HepG2 (cell line): ENCODE measurements around the gene SENP7. TPM values are rescaled to one million over a fixed set of nuclear protein-coding genes. Genes with fewer than 3 reads are reported as not detected.
A peak's percentile ranks its signal among the peaks of the same experiment; 100 is the strongest.

ENCODE experiments used
- AKAP8 ChIP-seq: sonication (generic); formaldehyde crosslinking; IDR thresholded peaks from 2 replicates; pipeline ENCODE4 v1.5.1; 2020; ENCODE audit warnings: mild to moderate bottlenecking, missing genetic modification reagents
- ARHGAP35 ChIP-seq: sonication (generic); formaldehyde crosslinking; IDR thresholded peaks from 2 replicates; pipeline ENCODE4 v1.9.0; 2022; ENCODE audit warnings: mild to moderate bottlenecking, inconsistent platforms, moderate library complexity, missing genetic modification reagents, borderline replicate concordance
- ATM ChIP-seq: fragments of 450-650 bp; IDR thresholded peaks from 2 replicates; pipeline ENCODE4 v1.7.1; 2017; ENCODE audit warnings: mild to moderate bottlenecking, borderline replicate concordance
- CEBPG ChIP-seq: IDR thresholded peaks from 2 replicates; pipeline ENCODE4 v1.6.1; 2016
- LBX2 ChIP-seq: sonication (generic); formaldehyde crosslinking; IDR thresholded peaks from 2 replicates; pipeline ENCODE4 v1.5.0; 2020; ENCODE audit warnings: missing genetic modification reagents, mild to moderate bottlenecking, borderline replicate concordance
- MEIS2 ChIP-seq: sonication (generic); formaldehyde crosslinking; IDR thresholded peaks from 2 replicates; pipeline ENCODE4 v1.9.0; 2021; ENCODE audit warnings: mild to moderate bottlenecking, missing genetic modification reagents
- MIER2 ChIP-seq: IDR thresholded peaks from 2 replicates; pipeline ENCODE4 v1.6.1; 2016; ENCODE audit warnings: missing biosample characterization, missing genetic modification reagents
- MIER3 ChIP-seq: IDR thresholded peaks from 2 replicates; pipeline ENCODE4 v1.6.1; 2016; ENCODE audit warnings: missing compliant biosample characterization, borderline replicate concordance
- NCOA2 ChIP-seq: sonication (generic); formaldehyde crosslinking; IDR thresholded peaks from 2 replicates; pipeline ENCODE4 v1.8.0; 2022; ENCODE audit warnings: inconsistent platforms
- NR2F1 ChIP-seq, 2 experiments: fragments of 450-650 bp in 1 of 2; formaldehyde crosslinking in 1 of 2; IDR thresholded peaks; 2 replicates each; pipeline versions ENCODE4 v1.5.0 to v1.6.1; 2016 to 2020; ENCODE audit warnings: mild to moderate bottlenecking in 1 of 2, missing compliant biosample characterization in 1 of 2, missing genetic modification reagents in 1 of 2, moderate library complexity in 1 of 2
- RBFOX2 ChIP-seq: fragments of 200-400 bp; formaldehyde crosslinking; IDR thresholded peaks from 2 replicates; pipeline ENCODE4 v1.6.1; 2017; ENCODE audit warnings: low read depth, mild to moderate bottlenecking, low read length
- RBM22 ChIP-seq: fragments of 200-400 bp; formaldehyde crosslinking; optimal IDR thresholded peaks from 2 replicates; pipeline ENCODE3; 2017; ENCODE audit warnings: mild to moderate bottlenecking, low read length, moderate library complexity
- RELA ChIP-seq: sonication (generic); formaldehyde crosslinking; IDR thresholded peaks from 2 replicates; pipeline ENCODE4 v1.4.0; 2020; ENCODE audit warnings: missing genetic modification reagents
- RFX1 ChIP-seq: fragments of 450-650 bp; IDR thresholded peaks from 2 replicates; pipeline ENCODE4 v1.6.1; 2017
- SMARCE1 ChIP-seq: fragments of 450-650 bp; IDR thresholded peaks from 2 replicates; pipeline ENCODE4 v1.6.1; 2017; ENCODE audit warnings: borderline replicate concordance
- SOX13 ChIP-seq, 3 experiments: fragments of 450-650 bp in 1 of 3; sonication (generic) in 1 of 3; formaldehyde crosslinking in 1 of 3; IDR thresholded peaks in 2 of 3; conservative IDR thresholded peaks in 1 of 3; 2 replicates each; pipeline versions ENCODE4 v1.5.0 to v1.6.1; 2016 to 2020; ENCODE audit warnings: antibody characterized with exemption in 1 of 3, mild to moderate bottlenecking in 1 of 3, missing compliant biosample characterization in 1 of 3, missing genetic modification reagents in 1 of 3, moderate library complexity in 1 of 3
- STAT6 ChIP-seq: sonication (generic); formaldehyde crosslinking; IDR thresholded peaks from 2 replicates; pipeline ENCODE4 v1.4.0; 2020; ENCODE audit warnings: missing genetic modification reagents, mild to moderate bottlenecking, borderline replicate concordance
- TAF1 ChIP-seq: sonication (generic); formaldehyde crosslinking; IDR thresholded peaks from 2 replicates; pipeline ENCODE4 v1.4.0; 2020; ENCODE audit warnings: missing genetic modification reagents
- TBX2 ChIP-seq: sonication (generic); formaldehyde crosslinking; IDR thresholded peaks from 2 replicates; pipeline ENCODE4 v1.5.0; 2020; ENCODE audit warnings: missing genetic modification reagents, mild to moderate bottlenecking, borderline replicate concordance
- TCF7 ChIP-seq: sonication (generic); IDR thresholded peaks from 2 replicates; pipeline ENCODE4 v1.6.1; 2016; ENCODE audit warnings: antibody characterized with exemption, low read depth
- TOE1 ChIP-seq: sonication (generic); formaldehyde crosslinking; IDR thresholded peaks from 2 replicates; pipeline ENCODE4 v1.4.0; 2020; ENCODE audit warnings: mild to moderate bottlenecking, missing genetic modification reagents
- ZMAT3 ChIP-seq: sonication (generic); formaldehyde crosslinking; conservative IDR thresholded peaks from 2 replicates; pipeline ENCODE4 v1.7.0; 2021; ENCODE audit warnings: missing genetic modification reagents
- ZNF121 ChIP-seq: sonication (generic); formaldehyde crosslinking; IDR thresholded peaks from 2 replicates; pipeline ENCODE4 v1.5.0; 2020; ENCODE audit warnings: mild to moderate bottlenecking, missing genetic modification reagents
- ZNF432 ChIP-seq: sonication (generic); formaldehyde crosslinking; IDR thresholded peaks from 2 replicates; pipeline ENCODE4 v1.5.0; 2020; ENCODE audit warnings: missing genetic modification reagents, mild to moderate bottlenecking, borderline replicate concordance
- ZNF629 ChIP-seq: sonication (generic); formaldehyde crosslinking; conservative IDR thresholded peaks from 2 replicates; pipeline ENCODE4 v1.5.0; 2020; ENCODE audit warnings: missing genetic modification reagents
- ZNF644 ChIP-seq: IDR thresholded peaks from 2 replicates; pipeline ENCODE4 v1.6.1; 2016; ENCODE audit warnings: low read depth
- ZNF746 ChIP-seq: sonication (generic); formaldehyde crosslinking; IDR thresholded peaks from 2 replicates; pipeline ENCODE4 v1.8.0; 2022; ENCODE audit warnings: mild to moderate bottlenecking, missing genetic modification reagents
- ZNF782 ChIP-seq: sonication (generic); formaldehyde crosslinking; IDR thresholded peaks from 2 replicates; pipeline ENCODE4 v1.4.0; 2020; ENCODE audit warnings: missing genetic modification reagents, mild to moderate bottlenecking, borderline replicate concordance
- ZSCAN9 ChIP-seq: IDR thresholded peaks from 2 replicates; pipeline ENCODE4 v1.6.1; 2016; ENCODE audit warnings: borderline replicate concordance
- polyA plus RNA-seq, 8 experiments: library from polyadenylated mRNA; depleted of rRNA in 3 of 8; stranded (reverse) in 7 of 8; unstranded in 1 of 8; fragments of >200 nt; fragmentation: Illumina TruSeq in 4 of 8; extraction: Trizol in 4 of 8; gene quantifications; 2 replicates each; pipeline versions ENCODE4 v1.2.1 to v1.2.3, GENCODE V29; 2011 to 2016; ENCODE audit warnings: low read depth in 4 of 8, missing spikeins in 1 of 8, mixed read lengths in 1 of 8; ENCODE audit not compliant: insufficient read depth in 1 of 8
- total RNA-seq, 5 experiments: library from RNA; depleted of rRNA; stranded (reverse); fragments of >200 nt; fragmentation: Illumina TruSeq; extraction: Trizol; gene quantifications; 2 replicates each; pipeline ENCODE4 v1.2.3, GENCODE V29; 2016; ENCODE audit warnings: low read depth in 1 of 5

The SENP7 gene
- total and polyA plus RNA-seq, 2 of the 13 experiments (the other 11 are each of a cell fraction or from before 2014, with no cell fraction given): 9.1 to 10.3 TPM

- TF ChIP-seq LBX2 (CRISPR knock-in tag) (no peak), ZNF432 (CRISPR knock-in tag) (no peak), NCOA2 (peak; percentile 79), RBM22 (no peak), TAF1 (no peak), TOE1 (no peak), SOX13 (IDR thresholded peaks at IDR 0.05) (no peak), SOX13 (CRISPR knock-in tag; conservative IDR thresholded peaks at IDR 0.05 in 1 of 2, IDR thresholded peaks at IDR 0.05 in 1 of 2) (peak in 1 of 2 experiments; percentile 72; a peak in 2 of 4 replicates), MIER3 (peak; percentile 42; the same call in 1 of the 2 replicates), ARHGAP35 (CRISPR knock-in tag) (no peak), SMARCE1 (no peak), STAT6 (CRISPR knock-in tag) (no peak), MIER2 (CRISPR knock-in tag) (0 out of 2 replicates have a peak, but pooled peaks have one; percentile 22), MEIS2 (no peak), ZSCAN9 (CRISPR knock-in tag) (no peak; the same call in 1 of the 2 replicates), ZMAT3 (CRISPR knock-in tag) (no peak), ATM (no peak), TCF7 (no peak), ZNF746 (CRISPR knock-in tag) (no peak), RELA (CRISPR knock-in tag) (no peak), ZNF629 (CRISPR knock-in tag) (0 out of 2 replicates have a peak, but pooled peaks have one; percentile 10), NR2F1 (CRISPR knock-in tag; IDR thresholded peaks at IDR 0.05) (no peak), ZNF644 (CRISPR knock-in tag) (peak; percentile 46; the same call in 1 of the 2 replicates), CEBPG (peak; percentile 44), ZNF782 (CRISPR knock-in tag) (no peak), RBFOX2 (no peak), AKAP8 (CRISPR knock-in tag) (no peak), ZNF121 (CRISPR knock-in tag) (no peak), RFX1 (no peak), TBX2 (CRISPR knock-in tag) (peak; percentile 44; the same call in 1 of the 2 replicates)
These were observed 35.6 kb upstream of the SENP7 start (continued) for GRCh38 chr3:101548527-101549105.
